Left lung (tissue), 10 donors: ENCODE data around the gene MICAL1. TPM values are rescaled to one million over a fixed set of nuclear protein-coding genes. Genes with fewer than 3 reads are reported as not detected.
"Not testable (repeated sequence)": the region's sequence is repeated elsewhere in the genome, so short reads cannot be mapped to it uniquely, and the experiment has no call there.

Experiments
- ATAC-seq: fragments of 200-7000 bp; cut with Tn5 transposase; one replicate; pipeline ENCODE4 v1.9.1; 2020; ENCODE audit warnings: moderate library complexity
- DNase-seq, 4 donors: peaks; one replicate each; pipeline ENCODE4 v3.0.0-alpha.2; 2013 to 2020
- H3K27ac ChIP-seq, 2 donors: fragments of 200-600 bp; sonication (generic) in 1 of 2; one replicate each; pipeline versions ENCODE4 v1.5.0 to v1.8.0; 2020 to 2021
- H3K27me3 ChIP-seq, 2 donors: fragments of 200-600 bp; sonication (generic) in 1 of 2; one replicate each; pipeline versions ENCODE4 v1.5.0 to v1.8.0; 2020 to 2021
- H3K36me3 ChIP-seq, 2 donors: fragments of 200-600 bp; sonication (generic) in 1 of 2; one replicate each; pipeline versions ENCODE4 v1.5.0 to v1.8.0; 2020 to 2021
- H3K4me1 ChIP-seq, 2 donors: fragments of 200-600 bp; one replicate each; pipeline ENCODE4 v1.8.0; 2021
- H3K4me3 ChIP-seq, 2 donors: fragments of 200-600 bp; sonication (generic) in 1 of 2; one replicate each; pipeline versions ENCODE4 v1.5.0 to v1.8.0; 2020 to 2021; ENCODE audit warnings: mild to moderate bottlenecking in 1 of 2
- H3K9me3 ChIP-seq, 2 donors: fragments of 200-600 bp; sonication (generic) in 1 of 2; one replicate each; pipeline versions ENCODE4 v1.5.0 to v1.8.0; 2020 to 2021
- CTCF ChIP-seq, 2 donors: fragments of 200-600 bp; sonication (generic) in 1 of 2; IDR thresholded peaks; one replicate each; pipeline versions ENCODE4 v1.5.0 to v1.8.0; 2021; ENCODE audit warnings: antibody characterized with exemption in 2 of 2
- intact Hi-C, 2 donors: fragments of 100-400 bp; cut with DNase I; formaldehyde crosslinking; loops; one replicate each; pipeline versions ENCODE4 v1.11.2 to v1.14.2; 2022
- polyA plus RNA-seq, 6 donors: library from polyadenylated mRNA; unstranded; fragments of 120-200 nt; gene quantifications; one replicate each; pipeline ENCODE4 v1.2.1, GENCODE V29; 2013; ENCODE audit not compliant: insufficient read length in 6 of 6
- total RNA-seq, 2 donors: library from RNA; stranded (reverse); fragmentation: NEBNext Ultra II Directional; extraction: Animal tissue kit (Norgen Biotek cat#: 25700); gene quantifications; one replicate each; pipeline ENCODE4 v1.2.1, GENCODE V29; 2021
- donor health status: DM: no; HTN: yes; CAD: no.
- donor health status: DM: no; HTN: no; CAD: no.

MICAL1 gene
- total and polyA plus RNA-seq, 8 donors = 55.7 to 70.9 (median 60.5) TPM

GRCh38 chr6:109465772-109466171 lies 10.2 kb upstream of the MICAL1 start:
- DNase-seq (peak in 2 of 4 donors; percentile 87 to 89), ATAC-seq (peak; percentile 95)
- Histone ChIP-seq H3K4me1 (peaks cover 0 to 10% of the 10 kb centered on the region in 2 donors), H3K27me3 (no peaks in the 10 kb centered on the region), H3K4me3 (no peak overlapping the region), H3K27ac (peak overlapping the region; percentile 26 to 53), H3K36me3 (peaks cover 0 to 93% of the 10 kb centered on the region in 2 donors), H3K9me3 (no peaks in the 10 kb centered on the region)
- no peak for TF ChIP-seq CTCF (IDR thresholded peaks at IDR 0.05)
- intact Hi-C loops = no loop called here

GRCh38 chr6:109461733-109462526 lies 6.4 kb upstream of the MICAL1 start:
- intact Hi-C loops = no loop called here
- peaks cover 0 to 56% of the 10 kb centered on the region in 2 donors for H3K36me3 ChIP-seq
- no peak for DNase-seq
- no peak overlapping the region for H3K4me3 ChIP-seq
- peaks cover 0 to 32% of the 10 kb centered on the region in 2 donors for H3K4me1 ChIP-seq
- no peak for ATAC-seq
- H3K27me3 ChIP-seq = no peaks in the 10 kb centered on the region
- H3K9me3 ChIP-seq = no peaks in the 10 kb centered on the region
- no peak overlapping the region for H3K27ac ChIP-seq
- no peak for TF ChIP-seq CTCF (IDR thresholded peaks at IDR 0.05)

GRCh38 chr6:109461205-109461604 lies 5.6 kb upstream of the MICAL1 start:
- ATAC-seq, intact Hi-C loops, DNase-seq: not testable (repeated sequence)

GRCh38 chr6:109460161-109460829 lies 4.7 kb upstream of the MICAL1 start:
- H3K27me3 ChIP-seq = no peaks in the 10 kb centered on the region
- intact Hi-C loops = no loop called here
- H3K9me3 ChIP-seq = no peaks in the 10 kb centered on the region
- H3K4me3 ChIP-seq = no peak overlapping the region
- H3K27ac ChIP-seq = peak overlapping the region in 1 of 2 donors; percentile 60
- H3K4me1 ChIP-seq = peaks cover 5 to 33% of the 10 kb centered on the region in 2 donors
- H3K36me3 ChIP-seq = peaks cover 0 to 40% of the 10 kb centered on the region in 2 donors
- DNase-seq = peak in 1 of 4 donors; percentile 65
- no peak for TF ChIP-seq CTCF (IDR thresholded peaks at IDR 0.05)
- peak; percentile 7 for ATAC-seq

More at GRCh38 chr6:109461205-109461604, 5.6 kb upstream of the MICAL1 start:
- peak overlapping the region in 1 of 2 donors; percentile 60 for H3K27ac ChIP-seq
- peaks cover 0 to 49% of the 10 kb centered on the region in 2 donors for H3K36me3 ChIP-seq
- not testable (repeated sequence) for H3K9me3 ChIP-seq, H3K27me3 ChIP-seq, H3K4me3 ChIP-seq
- H3K4me1 ChIP-seq = peaks cover 5 to 36% of the 10 kb centered on the region in 2 donors

GRCh38 chr6:109458774-109459531 lies 3.4 kb upstream of the MICAL1 start:
- no peak for TF ChIP-seq CTCF (IDR thresholded peaks at IDR 0.05)
- intact Hi-C loops = no loop called here
- Histone ChIP-seq H3K27me3 (no peaks in the 10 kb centered on the region), H3K4me3 (no peak overlapping the region), H3K27ac (peak overlapping the region in 1 of 2 donors; percentile 14), H3K9me3 (no peaks in the 10 kb centered on the region), H3K4me1 (peaks cover 11 to 41% of the 10 kb centered on the region in 2 donors), H3K36me3 (peaks cover 0 to 29% of the 10 kb centered on the region in 2 donors)
- DNase-seq = no peak
- ATAC-seq = no peak
